ENCODE measurements around the gene IFI16.

Gene IFI16

DNA sequence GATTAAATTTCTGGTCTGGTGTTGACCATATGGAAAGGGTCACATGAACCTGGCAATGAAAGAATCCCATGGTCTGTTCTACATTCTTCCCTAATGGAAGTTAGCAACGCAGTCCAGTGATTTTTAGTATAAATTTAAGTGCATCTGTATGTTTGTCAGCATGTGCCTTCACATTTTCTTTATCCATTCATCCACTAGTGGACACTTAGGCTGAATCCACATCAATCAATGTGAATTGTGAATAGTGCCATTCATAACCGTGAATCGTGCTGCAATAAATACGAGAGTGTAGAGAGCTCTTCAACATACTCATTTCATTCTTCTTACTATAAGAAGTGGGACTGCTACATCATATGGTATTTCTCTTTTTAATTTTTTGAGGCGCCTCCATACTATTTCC, 12.7 kb upstream of the IFI16 start (continued):
- TF ChIP-seq ZNF16 (tag by site-specific recombination; IDR thresholded peaks at IDR 0.05; ENCODE audit: low read depth) = no peak
- no peak for TF ChIP-seq ZNF830 (tag by site-specific recombination; IDR thresholded peaks at IDR 0.05; ENCODE audit: low read depth)
- TF ChIP-seq ZNF157 (tag by site-specific recombination; IDR thresholded peaks at IDR 0.05) = no peak
- TF ChIP-seq, protein P1, sequence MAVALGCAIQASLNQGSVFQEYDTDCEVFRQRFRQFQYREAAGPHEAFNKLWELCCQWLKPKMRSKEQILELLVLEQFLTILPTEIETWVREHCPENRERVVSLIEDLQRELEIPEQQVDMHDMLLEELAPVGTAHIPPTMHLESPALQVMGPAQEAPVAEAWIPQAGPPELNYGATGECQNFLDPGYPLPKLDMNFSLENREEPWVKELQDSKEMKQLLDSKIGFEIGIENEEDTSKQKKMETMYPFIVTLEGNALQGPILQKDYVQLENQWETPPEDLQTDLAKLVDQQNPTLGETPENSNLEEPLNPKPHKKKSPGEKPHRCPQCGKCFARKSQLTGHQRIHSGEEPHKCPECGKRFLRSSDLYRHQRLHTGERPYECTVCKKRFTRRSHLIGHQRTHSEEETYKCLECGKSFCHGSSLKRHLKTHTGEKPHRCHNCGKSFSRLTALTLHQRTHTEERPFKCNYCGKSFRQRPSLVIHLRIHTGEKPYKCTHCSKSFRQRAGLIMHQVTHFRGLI (tag by site-specific recombination; IDR thresholded peaks at IDR 0.05) = no peak
- TF ChIP-seq, protein P2, sequence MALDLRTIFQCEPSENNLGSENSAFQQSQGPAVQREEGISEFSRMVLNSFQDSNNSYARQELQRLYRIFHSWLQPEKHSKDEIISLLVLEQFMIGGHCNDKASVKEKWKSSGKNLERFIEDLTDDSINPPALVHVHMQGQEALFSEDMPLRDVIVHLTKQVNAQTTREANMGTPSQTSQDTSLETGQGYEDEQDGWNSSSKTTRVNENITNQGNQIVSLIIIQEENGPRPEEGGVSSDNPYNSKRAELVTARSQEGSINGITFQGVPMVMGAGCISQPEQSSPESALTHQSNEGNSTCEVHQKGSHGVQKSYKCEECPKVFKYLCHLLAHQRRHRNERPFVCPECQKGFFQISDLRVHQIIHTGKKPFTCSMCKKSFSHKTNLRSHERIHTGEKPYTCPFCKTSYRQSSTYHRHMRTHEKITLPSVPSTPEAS (tag by site-specific recombination; IDR thresholded peaks at IDR 0.05) = no peak

DNA sequence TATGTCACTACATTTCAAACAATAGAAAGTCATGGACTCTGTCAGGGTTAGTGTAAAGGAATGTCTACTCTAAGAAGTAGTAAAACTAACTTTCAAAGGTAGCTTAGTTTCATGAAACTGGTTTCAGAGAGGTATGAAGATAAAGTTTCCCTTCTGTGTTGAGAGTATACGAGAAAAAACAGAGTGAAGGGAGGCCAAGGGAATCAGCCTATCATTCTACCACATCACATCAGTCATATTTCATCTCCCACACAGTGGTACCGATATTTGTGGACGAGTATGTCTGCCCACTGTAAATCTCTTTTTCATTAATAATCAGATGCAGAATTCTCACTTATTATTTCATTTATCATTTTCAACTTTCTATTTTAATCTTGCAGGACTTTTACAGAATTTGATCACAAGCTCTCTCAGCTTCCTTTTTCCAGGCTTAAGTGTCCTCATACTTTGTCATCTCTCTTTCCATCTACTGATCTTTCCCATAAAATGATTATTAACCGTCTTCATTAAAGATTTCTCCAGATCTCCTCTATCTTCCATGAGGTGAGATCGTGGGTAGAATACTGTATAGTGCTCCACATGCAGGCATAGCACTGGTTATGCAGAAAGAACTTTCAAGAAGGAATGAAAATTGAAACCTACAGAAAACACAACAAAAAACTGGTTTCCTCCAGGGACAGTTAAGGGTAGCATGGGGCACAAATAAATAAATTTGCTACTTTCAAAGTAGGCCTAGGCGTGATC, 11.5 kb upstream of the IFI16 start:
- no peak for TF ChIP-seq ZNF558 (tag by site-specific recombination; IDR thresholded peaks at IDR 0.05)
- no peaks in the 10 kb centered on the region for H3K36me3 ChIP-seq (ENCODE audit: control insufficient read depth in 2 of 2, insufficient read depth in 1 of 2, low read length in 2 of 2)
- H3K4me1 ChIP-seq (ENCODE audit: control insufficient read depth, insufficient read depth, low read length) = peaks cover 8% of the 10 kb centered on the region; the same call in 1 of the 2 replicates
- CTCF ChIA-PET = interaction anchor here (0.6 to 2.3 kb wide), 16 partner anchors 10 to 1049 kb away, joined by 3 to 12 read pairs (median 3); no protein-coding TSS in a partner anchor
- H3K4me3 ChIP-seq (ENCODE audit: low read depth, low read length) = no peak overlapping the region
- no peaks in the 10 kb centered on the region for H3K9me3 ChIP-seq (ENCODE audit: control insufficient read depth, insufficient read depth, low read depth, low read length)
- no peak overlapping the region for H3K27ac ChIP-seq (ENCODE audit: extremely low read depth, low read depth, low read length)
- POLR2A ChIA-PET = no interaction called here

DNA sequence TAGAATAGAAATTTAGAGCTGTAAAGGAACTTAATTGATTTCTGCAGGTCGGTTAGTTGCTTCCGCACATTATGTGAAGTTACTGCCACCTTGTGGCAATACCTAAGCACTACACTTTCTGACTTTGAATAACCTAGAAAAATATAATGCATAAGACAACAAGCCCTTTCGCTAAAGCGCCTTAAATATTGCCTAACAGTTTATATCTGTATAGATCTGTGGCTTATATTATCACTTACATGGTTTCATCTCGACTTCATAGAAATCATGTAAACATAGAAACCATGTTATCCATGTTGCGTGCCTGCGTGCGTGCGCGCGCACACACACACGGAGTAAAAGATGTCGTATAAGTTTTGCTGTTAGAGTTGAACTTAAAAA, 10.9 kb upstream of the IFI16 start:
- Histone ChIP-seq H3K4me1 (ENCODE audit: control insufficient read depth, insufficient read depth, low read length) (peaks cover 8% of the 10 kb centered on the region; the same call in 1 of the 2 replicates), H3K4me3 (ENCODE audit: low read depth, low read length) (peak overlapping the region; percentile 28), H3K36me3 (ENCODE audit: control insufficient read depth in 2 of 2, insufficient read depth in 1 of 2, low read length in 2 of 2) (no peaks in the 10 kb centered on the region), H3K27ac (ENCODE audit: extremely low read depth, low read depth, low read length) (no peak overlapping the region), H3K9me3 (ENCODE audit: control insufficient read depth, insufficient read depth, low read depth, low read length) (no peaks in the 10 kb centered on the region)
- CTCF ChIA-PET = interaction anchor here (0.6 to 2.3 kb wide), 11 partner anchors 10 to 794 kb away, joined by 3 to 12 read pairs (median 4); no protein-coding TSS in a partner anchor
- TF ChIP-seq, protein P3, sequence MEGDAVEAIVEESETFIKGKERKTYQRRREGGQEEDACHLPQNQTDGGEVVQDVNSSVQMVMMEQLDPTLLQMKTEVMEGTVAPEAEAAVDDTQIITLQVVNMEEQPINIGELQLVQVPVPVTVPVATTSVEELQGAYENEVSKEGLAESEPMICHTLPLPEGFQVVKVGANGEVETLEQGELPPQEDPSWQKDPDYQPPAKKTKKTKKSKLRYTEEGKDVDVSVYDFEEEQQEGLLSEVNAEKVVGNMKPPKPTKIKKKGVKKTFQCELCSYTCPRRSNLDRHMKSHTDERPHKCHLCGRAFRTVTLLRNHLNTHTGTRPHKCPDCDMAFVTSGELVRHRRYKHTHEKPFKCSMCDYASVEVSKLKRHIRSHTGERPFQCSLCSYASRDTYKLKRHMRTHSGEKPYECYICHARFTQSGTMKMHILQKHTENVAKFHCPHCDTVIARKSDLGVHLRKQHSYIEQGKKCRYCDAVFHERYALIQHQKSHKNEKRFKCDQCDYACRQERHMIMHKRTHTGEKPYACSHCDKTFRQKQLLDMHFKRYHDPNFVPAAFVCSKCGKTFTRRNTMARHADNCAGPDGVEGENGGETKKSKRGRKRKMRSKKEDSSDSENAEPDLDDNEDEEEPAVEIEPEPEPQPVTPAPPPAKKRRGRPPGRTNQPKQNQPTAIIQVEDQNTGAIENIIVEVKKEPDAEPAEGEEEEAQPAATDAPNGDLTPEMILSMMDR (tag by site-specific recombination; IDR thresholded peaks at IDR 0.05) = peak; percentile 25; the same call in 1 of the 2 replicates
- no peak for TF ChIP-seq HOXA7 (CRISPR knock-in tag; IDR thresholded peaks at IDR 0.05; ENCODE audit: borderline replicate concordance)
- TF ChIP-seq, protein P4, sequence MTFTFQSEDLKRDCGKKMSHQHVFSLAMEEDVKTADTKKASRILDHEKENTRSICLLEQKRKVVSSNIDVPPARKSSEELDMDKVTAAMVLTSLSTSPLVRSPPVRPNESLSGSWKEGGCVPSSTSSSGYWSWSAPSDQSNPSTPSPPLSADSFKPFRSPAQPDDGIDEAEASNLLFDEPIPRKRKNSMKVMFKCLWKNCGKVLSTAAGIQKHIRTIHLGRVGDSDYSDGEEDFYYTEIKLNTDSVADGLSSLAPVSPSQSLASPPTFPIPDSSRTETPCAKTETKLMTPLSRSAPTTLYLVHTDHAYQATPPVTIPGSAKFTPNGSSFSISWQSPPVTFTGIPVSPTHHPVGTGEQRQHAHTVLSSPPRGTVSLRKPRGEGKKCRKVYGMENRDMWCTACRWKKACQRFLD (tag by site-specific recombination; IDR thresholded peaks at IDR 0.05) = no peak
- no peak for TF ChIP-seq ZNF776 (tag by site-specific recombination; IDR thresholded peaks at IDR 0.05; ENCODE audit: borderline replicate concordance)
- TF ChIP-seq MZF1 (tag by site-specific recombination; IDR thresholded peaks at IDR 0.05; ENCODE audit: borderline replicate concordance) = no peak
- TF ChIP-seq ZNF654 (tag by site-specific recombination; IDR thresholded peaks at IDR 0.05; ENCODE audit: low read depth) = peak; percentile 72
- 0 out of 2 replicates have a peak, but pooled peaks have one; percentile 45 for TF ChIP-seq ZNF660 (tag by site-specific recombination; IDR thresholded peaks at IDR 0.05)
- POLR2A ChIA-PET = no interaction called here

All from HEK293 (cell line).